ENCODE results near the gene ELAVL2.

ELAVL2 gene

GRCh38 chr9:23651051-23651450, 175.0 kb downstream of the ELAVL2 start:
- no peak overlapping the region for H3K4me3 ChIP-seq (ENCODE audit: low read depth in 1 of 2, low read length in 1 of 2)
- H3K4me1 ChIP-seq (ENCODE audit: control insufficient read depth in 1 of 2, insufficient read depth in 1 of 2, low read depth in 1 of 2, low read length in 1 of 2): no peaks in the 10 kb centered on the region
- no peak overlapping the region for H3K27ac ChIP-seq
- H3K9me3 ChIP-seq: no peaks in the 10 kb centered on the region
- TF ChIP-seq CTCF (IDR thresholded peaks at IDR 0.05): no peak
- no peaks in the 10 kb centered on the region for H3K36me3 ChIP-seq
- no peaks in the 10 kb centered on the region for H3K27me3 ChIP-seq

- Histone ChIP-seq H3K27ac (no peak overlapping the region), H3K4me1 (ENCODE audit: control insufficient read depth in 1 of 2, insufficient read depth in 1 of 2, low read depth in 1 of 2, low read length in 1 of 2) (no peaks in the 10 kb centered on the region), H3K4me3 (ENCODE audit: low read depth in 1 of 2, low read length in 1 of 2) (no peak overlapping the region), H3K36me3 (no peaks in the 10 kb centered on the region), H3K27me3 (no peaks in the 10 kb centered on the region), H3K9me3 (no peaks in the 10 kb centered on the region)
- TF ChIP-seq CTCF (IDR thresholded peaks at IDR 0.05): no peak
Measured at GRCh38 chr9:23648651-23649050, 177.4 kb downstream of the ELAVL2 start.

- no peaks in the 10 kb centered on the region for H3K27me3 ChIP-seq
- no peak overlapping the region for H3K27ac ChIP-seq
- no peak overlapping the region for H3K4me3 ChIP-seq (ENCODE audit: low read depth in 1 of 2, low read length in 1 of 2)
- H3K36me3 ChIP-seq: no peaks in the 10 kb centered on the region
- no peaks in the 10 kb centered on the region for H3K4me1 ChIP-seq (ENCODE audit: control insufficient read depth in 1 of 2, insufficient read depth in 1 of 2, low read depth in 1 of 2, low read length in 1 of 2)
- TF ChIP-seq CTCF (IDR thresholded peaks at IDR 0.05): no peak
- H3K9me3 ChIP-seq: no peaks in the 10 kb centered on the region
Measured at GRCh38 chr9:23644896-23645295, 181.1 kb downstream of the ELAVL2 start.

GRCh38 chr9:23644326-23644725, 181.7 kb downstream of the ELAVL2 start:
- no peaks in the 10 kb centered on the region for H3K4me1 ChIP-seq (ENCODE audit: control insufficient read depth in 1 of 2, insufficient read depth in 1 of 2, low read depth in 1 of 2, low read length in 1 of 2)
- H3K27ac ChIP-seq: no peak overlapping the region
- H3K27me3 ChIP-seq: no peaks in the 10 kb centered on the region
- H3K9me3 ChIP-seq: no peaks in the 10 kb centered on the region
- TF ChIP-seq CTCF (IDR thresholded peaks at IDR 0.05): no peak
- H3K36me3 ChIP-seq: no peaks in the 10 kb centered on the region
- no peak overlapping the region for H3K4me3 ChIP-seq (ENCODE audit: low read depth in 1 of 2, low read length in 1 of 2)

- no peak for TF ChIP-seq CTCF (IDR thresholded peaks at IDR 0.05)
- Histone ChIP-seq H3K4me3 (ENCODE audit: low read depth in 1 of 2, low read length in 1 of 2) (no peak overlapping the region), H3K27me3 (no peaks in the 10 kb centered on the region), H3K36me3 (no peaks in the 10 kb centered on the region), H3K4me1 (ENCODE audit: control insufficient read depth in 1 of 2, insufficient read depth in 1 of 2, low read depth in 1 of 2, low read length in 1 of 2) (no peaks in the 10 kb centered on the region), H3K27ac (no peak overlapping the region), H3K9me3 (no peaks in the 10 kb centered on the region)
Measured at GRCh38 chr9:23643656-23644258, 182.3 kb downstream of the ELAVL2 start.
